Hepatocyte (in vitro differentiated cells): ENCODE measurements around the gene COG4. TPM values are rescaled to one million over a fixed set of nuclear protein-coding genes. Genes with fewer than 3 reads are reported as not detected.

Experiments
- DNase-seq: peaks from one replicate; pipeline ENCODE4 v3.0.0-alpha.2; 2016; ENCODE audit warnings: low spot score
- H2AFZ ChIP-seq: fragments of 200-600 bp; sonication (generic); 2 replicates; pipeline ENCODE4 v1.6.0; 2016; ENCODE audit warnings: antibody characterized with exemption, mild to moderate bottlenecking
- H3K27ac ChIP-seq: fragments of 200-600 bp; sonication (generic); 2 replicates; pipeline ENCODE4 v1.5.1; 2016; ENCODE audit warnings: mild to moderate bottlenecking
- H3K27me3 ChIP-seq: fragments of 200-600 bp; sonication (generic); 2 replicates; pipeline ENCODE4 v1.6.1; 2016
- H3K36me3 ChIP-seq: fragments of 200-600 bp; sonication (generic); replicated peaks from 2 replicates; pipeline ENCODE4 v1.5.1; 2016; ENCODE audit warnings: low read depth; ENCODE audit not compliant: insufficient read depth
- H3K4me1 ChIP-seq: fragments of 200-600 bp; sonication (generic); 2 replicates; pipeline ENCODE4 v1.5.1; 2016; ENCODE audit warnings: mild to moderate bottlenecking, moderate library complexity; ENCODE audit not compliant: insufficient read depth
- H3K4me2 ChIP-seq: fragments of 200-600 bp; sonication (generic); 2 replicates; pipeline ENCODE4 v1.6.0; 2016
- H3K4me3 ChIP-seq: fragments of 200-600 bp; sonication (generic); 2 replicates; pipeline ENCODE4 v1.5.1; 2016; ENCODE audit warnings: mild to moderate bottlenecking
- H3K79me2 ChIP-seq: fragments of 200-600 bp; sonication (generic); 2 replicates; pipeline ENCODE4 v1.6.0; 2017; ENCODE audit warnings: mild to moderate bottlenecking
- H3K9me2 ChIP-seq: fragments of 200-600 bp; sonication (generic); replicated peaks from 2 replicates; pipeline ENCODE4 v1.6.0; 2017; ENCODE audit warnings: mild to moderate bottlenecking; ENCODE audit not compliant: insufficient read depth
- H3K9me3 ChIP-seq: fragments of 200-600 bp; sonication (generic); 2 replicates; pipeline ENCODE4 v1.5.1; 2016; ENCODE audit warnings: low read depth, mild to moderate bottlenecking
- H4K20me1 ChIP-seq: fragments of 200-600 bp; sonication (generic); 2 replicates; pipeline ENCODE4 v1.6.0; 2016; ENCODE audit warnings: mild to moderate bottlenecking; ENCODE audit not compliant: insufficient read depth, poor library complexity, severe bottlenecking
- EZH2 ChIP-seq: fragments of 200-600 bp; sonication (generic); IDR thresholded peaks from 2 replicates; pipeline ENCODE4 v1.6.1; 2016; ENCODE audit warnings: antibody characterized with exemption, mild to moderate bottlenecking, borderline replicate concordance
- EZH2phosphoT487 ChIP-seq: fragments of 200-600 bp; sonication (generic); IDR thresholded peaks from one replicate; pipeline ENCODE4 v1.6.1; 2018; ENCODE audit warnings: antibody characterized with exemption, mild to moderate bottlenecking, low read depth, moderate library complexity; ENCODE audit not compliant: unreplicated experiment, severe bottlenecking
- WGBS: methylation state at CpG from one replicate; pipeline ENCODE4 v1.1.6; 2016; ENCODE audit warnings: low lambda C conversion rate; ENCODE audit errors: missing lambda C conversion rate; 5-methylcytosine and 5-hydroxymethylcytosine counted together
- polyA plus RNA-seq: library from polyadenylated mRNA; unstranded; fragments of >200 nt; fragmentation: Nextera tagmentation; extraction: Ambion mirVana; gene quantifications from 2 replicates; pipeline ENCODE4 v1.2.1, GENCODE V29; 2016
- total RNA-seq: library from RNA; depleted of rRNA; stranded (reverse); fragments of >200 nt; gene quantifications from 2 replicates; pipeline ENCODE4 v1.2.3, GENCODE V29; 2014
- TF ChIP-seq, protein P1 (sequence below): fragments of 200-600 bp; sonication (generic); IDR thresholded peaks from 2 replicates; pipeline ENCODE4 v1.5.1; 2016; ENCODE audit warnings: antibody characterized with exemption, mild to moderate bottlenecking; ENCODE audit not compliant: poor library complexity

The COG4 gene
- total and polyA plus RNA-seq, 2 experiments from 2014 or later = 45.9 to 48.9 TPM

- Histone ChIP-seq H3K4me1 (peaks cover 3% of the 10 kb centered on the region), H3K4me3 (no peak overlapping the region), H3K27me3 (no peaks in the 10 kb centered on the region), H2AFZ (no peak overlapping the region), H3K9me2 (no peaks in the 10 kb centered on the region), H4K20me1 (no peaks in the 10 kb centered on the region), H3K36me3 (no peaks in the 10 kb centered on the region), H3K27ac (no peak overlapping the region), H3K9me3 (no peaks in the 10 kb centered on the region), H3K4me2 (no peak overlapping the region), H3K79me2 (no peaks in the 10 kb centered on the region)
- WGBS = 93% methylated on average over 28 of the region's 28 CpGs
- TF ChIP-seq EZH2phosphoT487 (no peak), EZH2 (no peak)
- TF ChIP-seq, protein P1, sequence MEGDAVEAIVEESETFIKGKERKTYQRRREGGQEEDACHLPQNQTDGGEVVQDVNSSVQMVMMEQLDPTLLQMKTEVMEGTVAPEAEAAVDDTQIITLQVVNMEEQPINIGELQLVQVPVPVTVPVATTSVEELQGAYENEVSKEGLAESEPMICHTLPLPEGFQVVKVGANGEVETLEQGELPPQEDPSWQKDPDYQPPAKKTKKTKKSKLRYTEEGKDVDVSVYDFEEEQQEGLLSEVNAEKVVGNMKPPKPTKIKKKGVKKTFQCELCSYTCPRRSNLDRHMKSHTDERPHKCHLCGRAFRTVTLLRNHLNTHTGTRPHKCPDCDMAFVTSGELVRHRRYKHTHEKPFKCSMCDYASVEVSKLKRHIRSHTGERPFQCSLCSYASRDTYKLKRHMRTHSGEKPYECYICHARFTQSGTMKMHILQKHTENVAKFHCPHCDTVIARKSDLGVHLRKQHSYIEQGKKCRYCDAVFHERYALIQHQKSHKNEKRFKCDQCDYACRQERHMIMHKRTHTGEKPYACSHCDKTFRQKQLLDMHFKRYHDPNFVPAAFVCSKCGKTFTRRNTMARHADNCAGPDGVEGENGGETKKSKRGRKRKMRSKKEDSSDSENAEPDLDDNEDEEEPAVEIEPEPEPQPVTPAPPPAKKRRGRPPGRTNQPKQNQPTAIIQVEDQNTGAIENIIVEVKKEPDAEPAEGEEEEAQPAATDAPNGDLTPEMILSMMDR = no peak
- no peak for DNase-seq
These were observed 50.4 kb downstream of the COG4 start for GRCh38 chr16:70472786-70473433.

DNA sequence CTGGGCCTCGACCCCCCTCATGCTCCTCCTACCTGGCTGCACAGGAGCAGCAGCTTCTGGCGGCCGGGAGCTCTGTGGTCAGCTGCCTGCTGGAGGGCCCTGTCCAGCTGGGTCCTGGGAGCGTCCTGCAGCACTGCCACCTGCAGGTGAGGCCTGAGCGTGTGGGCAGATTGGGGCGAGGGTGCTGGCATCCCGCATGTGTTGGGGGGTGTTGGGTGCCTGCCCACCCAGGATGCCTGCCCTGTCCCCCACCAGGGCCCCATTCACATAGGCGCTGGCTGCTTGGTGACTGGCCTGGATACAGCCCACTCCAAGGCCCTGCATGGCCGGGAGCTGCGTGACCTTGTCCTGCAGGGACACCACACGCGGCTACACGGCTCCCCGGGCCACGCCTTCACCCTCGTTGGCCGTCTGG, 52.4 kb downstream of the COG4 start:
- Histone ChIP-seq H3K79me2 (no peaks in the 10 kb centered on the region), H3K9me2 (no peaks in the 10 kb centered on the region), H3K36me3 (no peaks in the 10 kb centered on the region), H3K9me3 (no peaks in the 10 kb centered on the region), H3K4me1 (no peaks in the 10 kb centered on the region), H4K20me1 (no peaks in the 10 kb centered on the region), H3K27me3 (no peaks in the 10 kb centered on the region), H3K27ac (no peak overlapping the region), H3K4me2 (no peak overlapping the region), H3K4me3 (no peak overlapping the region), H2AFZ (no peak overlapping the region)
- peak; percentile 60 for DNase-seq
- TF ChIP-seq EZH2 = no peak
- TF ChIP-seq, protein P1 = peak; percentile 50
- 74% methylated on average over 17 of the region's 17 CpGs for WGBS

DNA sequence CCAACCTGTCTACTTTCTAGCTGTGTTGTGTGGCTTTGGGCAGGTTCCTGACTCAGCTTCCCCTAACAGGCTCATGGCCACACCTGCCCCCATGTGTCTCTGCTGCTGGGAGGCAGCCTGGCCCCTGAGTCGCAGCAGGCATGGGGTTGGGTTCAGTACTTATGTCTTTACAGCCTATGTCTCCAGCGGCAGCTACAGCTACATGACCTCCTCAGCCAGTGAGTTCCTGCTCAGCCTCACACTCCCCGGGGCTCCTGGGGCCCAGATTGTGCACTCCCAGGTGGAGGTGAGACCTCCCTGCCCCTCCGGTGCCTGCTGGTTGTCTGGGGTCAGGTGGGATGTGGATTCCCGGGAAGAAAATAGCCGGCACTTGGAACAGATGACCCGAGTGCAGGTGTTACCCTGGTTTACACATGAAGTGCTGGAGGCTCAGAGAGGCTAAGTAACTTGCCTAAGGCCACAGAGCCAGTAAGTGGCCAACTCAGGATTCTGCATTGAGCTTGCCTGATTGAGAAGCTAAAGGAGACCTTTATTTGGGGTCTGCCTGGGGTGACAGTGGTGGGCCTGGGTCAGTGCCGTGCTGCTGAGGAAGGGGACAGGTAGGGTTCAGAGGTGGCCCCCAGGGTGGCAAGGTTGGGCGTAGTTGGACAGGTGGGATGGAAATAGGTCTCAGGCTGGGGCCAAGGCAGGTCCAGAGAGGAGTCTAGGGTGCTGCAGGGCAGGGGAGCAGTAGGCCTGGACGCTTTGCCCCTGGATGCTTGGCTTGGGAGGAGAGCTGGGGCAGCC, 53.0 kb downstream of the COG4 start:
- H3K36me3 ChIP-seq = no peaks in the 10 kb centered on the region

More for the DNA sequence above, 53.0 kb downstream of the COG4 start:
- H2AFZ ChIP-seq = no peak overlapping the region
- no peaks in the 10 kb centered on the region for H4K20me1 ChIP-seq
- H3K27me3 ChIP-seq = no peaks in the 10 kb centered on the region
- H3K9me2 ChIP-seq = no peaks in the 10 kb centered on the region
- H3K4me1 ChIP-seq = no peaks in the 10 kb centered on the region
- no peak overlapping the region for H3K27ac ChIP-seq
- WGBS = 90% methylated on average over 10 of the region's 10 CpGs
- H3K9me3 ChIP-seq = no peaks in the 10 kb centered on the region
- no peaks in the 10 kb centered on the region for H3K79me2 ChIP-seq
- no peak overlapping the region for H3K4me2 ChIP-seq
- H3K4me3 ChIP-seq = no peak overlapping the region
- TF ChIP-seq, protein P1 = no peak
- no peak for TF ChIP-seq EZH2
- DNase-seq = no peak
